ENCODE measurements around the gene ATP5MG.

ATP5MG gene

DNA sequence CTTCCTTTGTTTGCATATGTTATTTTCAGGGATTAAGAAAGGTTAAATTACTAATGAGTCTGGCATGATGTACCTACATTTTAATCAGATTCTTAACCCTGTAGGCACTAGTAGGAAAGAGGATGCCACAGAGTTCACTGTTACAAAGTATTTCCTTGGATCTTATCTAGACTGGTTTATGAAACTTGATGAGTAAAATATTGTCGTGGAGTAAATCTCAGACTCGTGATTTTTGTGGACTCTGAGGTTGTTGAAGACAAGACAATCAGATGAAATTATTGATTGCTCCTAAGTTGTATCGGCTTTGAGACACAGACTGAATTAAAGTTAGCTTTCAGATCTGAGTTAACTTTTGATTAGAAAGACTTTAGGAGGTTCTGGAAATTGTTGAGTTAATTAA lies 40.9 kb downstream of the ATP5MG start:
- TF ChIP-seq, protein P1, sequence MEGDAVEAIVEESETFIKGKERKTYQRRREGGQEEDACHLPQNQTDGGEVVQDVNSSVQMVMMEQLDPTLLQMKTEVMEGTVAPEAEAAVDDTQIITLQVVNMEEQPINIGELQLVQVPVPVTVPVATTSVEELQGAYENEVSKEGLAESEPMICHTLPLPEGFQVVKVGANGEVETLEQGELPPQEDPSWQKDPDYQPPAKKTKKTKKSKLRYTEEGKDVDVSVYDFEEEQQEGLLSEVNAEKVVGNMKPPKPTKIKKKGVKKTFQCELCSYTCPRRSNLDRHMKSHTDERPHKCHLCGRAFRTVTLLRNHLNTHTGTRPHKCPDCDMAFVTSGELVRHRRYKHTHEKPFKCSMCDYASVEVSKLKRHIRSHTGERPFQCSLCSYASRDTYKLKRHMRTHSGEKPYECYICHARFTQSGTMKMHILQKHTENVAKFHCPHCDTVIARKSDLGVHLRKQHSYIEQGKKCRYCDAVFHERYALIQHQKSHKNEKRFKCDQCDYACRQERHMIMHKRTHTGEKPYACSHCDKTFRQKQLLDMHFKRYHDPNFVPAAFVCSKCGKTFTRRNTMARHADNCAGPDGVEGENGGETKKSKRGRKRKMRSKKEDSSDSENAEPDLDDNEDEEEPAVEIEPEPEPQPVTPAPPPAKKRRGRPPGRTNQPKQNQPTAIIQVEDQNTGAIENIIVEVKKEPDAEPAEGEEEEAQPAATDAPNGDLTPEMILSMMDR (conservative IDR thresholded peaks at IDR 0.05; ENCODE audit: low read depth, low read length): no peak
- no peak overlapping the region for H3K4me3 ChIP-seq (ENCODE audit: low read depth, low read length)

DNA sequence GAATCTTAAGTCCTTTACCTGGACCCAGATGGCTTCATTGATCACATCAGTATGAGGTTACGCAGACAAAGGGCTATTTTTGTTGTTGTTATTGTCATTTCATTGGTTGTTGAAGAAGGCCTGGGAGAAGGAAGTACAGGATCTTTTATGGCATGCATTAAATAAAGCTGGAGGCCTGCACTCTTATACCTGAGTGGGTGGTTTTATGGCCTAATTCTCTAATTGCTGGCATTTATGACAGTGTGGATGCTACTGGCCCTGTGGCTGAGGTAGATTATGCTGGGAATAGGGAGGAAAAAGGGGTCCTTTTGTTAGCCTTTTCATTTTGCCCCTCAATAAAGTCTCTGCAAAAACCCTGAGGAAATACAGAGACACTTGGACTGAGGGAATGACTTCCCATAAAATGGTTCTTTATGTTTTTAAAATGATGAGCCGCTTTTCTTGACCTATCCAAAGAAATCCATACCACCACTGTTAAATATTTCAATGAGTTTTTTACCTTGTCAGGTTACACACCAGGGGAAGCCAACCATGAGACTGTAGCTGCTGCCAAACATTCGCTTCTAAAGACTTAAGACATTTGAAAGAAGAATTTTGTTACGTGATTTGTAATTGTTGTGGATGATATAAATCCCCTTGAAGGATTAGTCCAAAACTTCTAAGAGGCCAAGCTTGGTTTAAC lies 41.6 kb downstream of the ATP5MG start:
- H3K4me3 ChIP-seq (ENCODE audit: low read depth, low read length): no peak overlapping the region
- DNase-seq (ENCODE audit: low read depth): no peak
- TF ChIP-seq, protein P1 (conservative IDR thresholded peaks at IDR 0.05; ENCODE audit: low read depth, low read length): no peak

More for the DNA sequence above, 40.9 kb downstream of the ATP5MG start:
- no peak for DNase-seq (ENCODE audit: low read depth)

DNA sequence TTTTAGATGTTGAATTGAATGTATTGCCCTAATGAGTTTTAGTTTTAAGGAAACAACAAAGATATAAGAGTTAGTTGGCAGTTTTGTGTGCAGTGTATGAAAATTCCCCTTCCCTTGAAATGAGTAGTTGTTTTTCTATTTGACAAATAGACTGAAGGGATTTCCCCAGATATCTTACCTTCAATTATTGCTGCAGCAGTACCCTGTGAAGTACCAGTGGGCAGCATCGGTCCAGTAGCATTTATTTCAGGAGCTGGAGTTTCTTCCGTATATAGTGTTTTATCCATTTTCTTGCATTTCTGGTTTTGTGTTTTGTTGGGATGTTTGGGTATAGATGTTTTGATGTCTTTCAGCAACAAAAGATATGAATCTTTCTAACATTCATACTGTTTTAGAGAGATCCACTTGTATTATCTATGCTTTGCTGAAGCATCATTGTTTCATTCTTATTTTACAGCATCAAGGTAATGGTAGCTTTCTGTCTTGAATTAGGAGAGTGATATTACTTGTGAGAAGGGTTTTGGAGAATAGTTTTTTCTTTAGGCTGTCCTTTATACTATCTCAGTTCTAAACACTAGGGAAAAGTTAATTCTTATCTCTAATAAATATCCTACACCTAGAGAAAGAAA lies 42.3 kb downstream of the ATP5MG start:
- DNase-seq (ENCODE audit: low read depth): no peak
- H3K4me3 ChIP-seq (ENCODE audit: low read depth, low read length): no peak overlapping the region
- TF ChIP-seq, protein P1 (conservative IDR thresholded peaks at IDR 0.05; ENCODE audit: low read depth, low read length): no peak

DNA sequence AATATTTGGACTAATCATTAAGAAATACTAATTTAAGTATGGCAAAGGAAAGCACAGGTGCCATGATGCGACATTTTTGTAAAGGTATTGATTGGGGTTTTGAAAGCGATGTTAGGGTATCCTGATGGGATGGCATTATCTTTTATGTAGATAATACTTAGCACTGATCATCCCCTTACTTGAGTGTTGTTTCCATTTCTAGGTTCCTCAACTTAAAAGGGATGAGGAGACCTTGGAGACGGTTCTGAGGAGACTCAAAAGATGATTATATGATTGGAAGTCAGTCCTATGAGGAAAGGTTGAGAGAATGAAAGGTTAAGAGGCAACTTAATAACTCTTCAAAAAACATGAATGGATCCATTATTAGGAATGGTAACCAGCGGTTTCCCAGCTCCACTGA lies 46.0 kb downstream of the ATP5MG start:
- no peak for DNase-seq (ENCODE audit: low read depth)
- H3K4me3 ChIP-seq (ENCODE audit: low read depth, low read length): no peak overlapping the region
- TF ChIP-seq, protein P1 (conservative IDR thresholded peaks at IDR 0.05; ENCODE audit: low read depth, low read length): no peak

DNA sequence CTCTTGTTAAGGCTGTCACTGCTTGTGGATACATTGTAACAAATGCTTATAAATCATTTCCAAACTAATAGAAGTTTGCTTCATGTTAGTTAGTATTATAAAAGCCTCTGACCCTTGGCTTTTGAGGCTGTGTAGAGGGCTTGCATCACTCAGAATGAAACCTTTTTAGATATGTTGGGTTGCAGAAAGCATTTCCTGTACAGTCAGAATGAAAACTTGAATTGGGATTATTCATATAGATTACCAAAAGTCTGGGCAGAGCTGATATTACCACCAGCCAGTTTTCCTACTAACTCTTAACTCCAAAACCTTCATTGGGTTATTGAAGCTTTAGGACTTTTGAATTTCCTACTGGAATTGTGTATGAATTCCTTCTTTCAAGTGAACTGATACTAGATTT lies 46.9 kb downstream of the ATP5MG start:
- DNase-seq (ENCODE audit: low read depth): peak; percentile 62
- H3K4me3 ChIP-seq (ENCODE audit: low read depth, low read length): no peak overlapping the region
- TF ChIP-seq, protein P1 (conservative IDR thresholded peaks at IDR 0.05; ENCODE audit: low read depth, low read length): no peak

DNA sequence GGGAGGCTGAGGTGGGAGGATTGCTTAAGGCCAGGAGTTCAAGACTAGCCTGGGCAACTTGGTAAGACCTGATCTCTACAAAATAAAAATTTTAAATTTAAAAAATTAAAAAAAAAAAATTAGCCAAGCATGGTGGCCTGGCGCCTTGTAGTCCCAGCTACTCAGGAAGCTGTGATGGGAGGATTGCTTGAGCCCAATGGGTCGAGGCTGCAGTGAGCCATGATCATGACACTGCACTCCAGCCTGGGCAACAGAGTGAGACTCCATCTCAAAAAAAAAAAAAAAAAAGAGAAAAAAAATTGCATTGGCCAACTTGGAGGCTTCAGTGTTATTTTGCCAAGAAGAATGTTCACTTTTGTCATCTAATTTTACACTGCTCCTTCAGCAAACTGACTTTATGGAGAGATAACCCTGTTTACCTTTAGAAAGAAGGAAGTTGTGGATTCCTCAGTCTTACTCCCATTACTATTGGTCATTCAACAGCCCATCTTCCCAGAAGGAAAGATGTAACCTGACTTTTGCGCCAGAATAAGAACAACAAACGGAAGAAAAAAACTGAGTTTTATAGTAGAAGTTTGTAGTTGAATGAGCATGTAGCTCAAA lies 48.0 kb downstream of the ATP5MG start:
- TF ChIP-seq, protein P1 (conservative IDR thresholded peaks at IDR 0.05; ENCODE audit: low read depth, low read length): no peak
- no peak overlapping the region for H3K4me3 ChIP-seq (ENCODE audit: low read depth, low read length)

More for the DNA sequence above, 48.0 kb downstream of the ATP5MG start:
- no peak for DNase-seq (ENCODE audit: low read depth)
